ENCODE results near the gene DAB2IP.

The DAB2IP gene

DNA sequence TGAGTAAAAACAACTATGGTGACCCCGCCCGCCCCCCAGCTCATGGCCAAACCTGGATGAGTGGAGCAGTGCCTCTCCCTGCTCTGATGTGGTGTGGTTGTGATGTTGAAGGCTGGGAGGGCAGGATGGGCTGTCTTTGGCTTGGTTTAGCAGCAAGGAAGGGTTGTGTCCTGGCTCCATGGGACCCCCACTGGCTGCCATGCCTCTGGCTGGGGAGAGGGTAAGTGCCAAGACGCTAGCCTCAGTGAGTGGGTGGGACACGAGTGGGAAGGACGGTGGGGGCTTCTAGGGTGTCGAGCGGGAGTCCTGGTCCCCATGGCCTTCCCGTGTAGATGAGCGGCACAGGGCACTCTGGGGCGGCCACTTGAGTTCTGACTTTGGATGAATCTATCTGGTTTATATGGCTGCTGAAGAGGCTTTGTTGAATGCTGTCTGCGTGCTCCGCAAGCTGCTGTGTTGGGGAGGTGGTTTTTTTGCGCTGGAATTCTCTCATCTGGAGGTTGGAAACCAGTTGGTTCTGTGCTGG lies 50.4 kb downstream of the DAB2IP start:
- TF ChIP-seq, protein P1, sequence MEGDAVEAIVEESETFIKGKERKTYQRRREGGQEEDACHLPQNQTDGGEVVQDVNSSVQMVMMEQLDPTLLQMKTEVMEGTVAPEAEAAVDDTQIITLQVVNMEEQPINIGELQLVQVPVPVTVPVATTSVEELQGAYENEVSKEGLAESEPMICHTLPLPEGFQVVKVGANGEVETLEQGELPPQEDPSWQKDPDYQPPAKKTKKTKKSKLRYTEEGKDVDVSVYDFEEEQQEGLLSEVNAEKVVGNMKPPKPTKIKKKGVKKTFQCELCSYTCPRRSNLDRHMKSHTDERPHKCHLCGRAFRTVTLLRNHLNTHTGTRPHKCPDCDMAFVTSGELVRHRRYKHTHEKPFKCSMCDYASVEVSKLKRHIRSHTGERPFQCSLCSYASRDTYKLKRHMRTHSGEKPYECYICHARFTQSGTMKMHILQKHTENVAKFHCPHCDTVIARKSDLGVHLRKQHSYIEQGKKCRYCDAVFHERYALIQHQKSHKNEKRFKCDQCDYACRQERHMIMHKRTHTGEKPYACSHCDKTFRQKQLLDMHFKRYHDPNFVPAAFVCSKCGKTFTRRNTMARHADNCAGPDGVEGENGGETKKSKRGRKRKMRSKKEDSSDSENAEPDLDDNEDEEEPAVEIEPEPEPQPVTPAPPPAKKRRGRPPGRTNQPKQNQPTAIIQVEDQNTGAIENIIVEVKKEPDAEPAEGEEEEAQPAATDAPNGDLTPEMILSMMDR (IDR thresholded peaks at IDR 0.05; ENCODE audit: borderline replicate concordance, control extremely low read depth, extremely low read depth, insufficient read depth, missing control alignments): no peak
- in situ Hi-C loops (cut with MboI; ENCODE audit: low sequenced_read_pairs, unreplicated experiment): no loop called here
- no peak for DNase-seq (ENCODE audit: low spot score)

DNA sequence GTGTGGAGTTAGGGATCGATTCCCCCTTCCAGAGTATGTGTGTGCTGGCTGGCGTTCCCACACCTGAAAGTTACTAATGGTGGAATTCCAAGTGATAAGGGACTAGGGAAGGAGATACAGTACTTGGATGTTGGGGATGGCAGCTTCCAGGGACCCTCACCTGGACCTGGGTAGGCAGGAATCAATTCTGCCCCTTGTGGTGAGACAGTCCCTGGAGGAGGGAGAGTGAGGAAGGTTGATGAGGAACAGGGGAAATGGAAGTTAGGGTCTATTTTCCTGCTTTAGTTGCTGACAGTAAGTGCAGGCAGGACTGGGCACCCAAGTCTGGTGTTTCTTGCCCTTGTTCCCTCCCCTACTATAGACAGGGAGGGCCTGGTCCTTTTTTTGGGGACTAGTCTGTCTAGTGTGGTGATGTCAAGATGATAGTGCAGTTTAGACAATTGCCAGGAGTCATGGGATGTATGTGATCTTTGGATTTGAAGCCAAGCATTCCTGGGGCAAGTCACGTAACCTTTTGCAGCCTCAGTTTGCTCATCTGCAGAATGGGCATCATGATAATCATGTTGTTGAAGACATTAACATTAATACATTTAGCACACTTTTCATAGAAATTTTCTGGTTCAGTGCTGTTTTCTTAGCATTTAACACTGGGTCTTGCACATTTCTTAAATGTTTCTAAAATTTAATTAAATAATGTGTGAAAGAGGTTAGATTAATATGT lies 51.7 kb downstream of the DAB2IP start:
- TF ChIP-seq, protein P1 (IDR thresholded peaks at IDR 0.05; ENCODE audit: borderline replicate concordance, control extremely low read depth, extremely low read depth, insufficient read depth, missing control alignments): no peak
- no peak for DNase-seq (ENCODE audit: low spot score)
- in situ Hi-C loops (cut with MboI; ENCODE audit: low sequenced_read_pairs, unreplicated experiment): no loop called here

DNA sequence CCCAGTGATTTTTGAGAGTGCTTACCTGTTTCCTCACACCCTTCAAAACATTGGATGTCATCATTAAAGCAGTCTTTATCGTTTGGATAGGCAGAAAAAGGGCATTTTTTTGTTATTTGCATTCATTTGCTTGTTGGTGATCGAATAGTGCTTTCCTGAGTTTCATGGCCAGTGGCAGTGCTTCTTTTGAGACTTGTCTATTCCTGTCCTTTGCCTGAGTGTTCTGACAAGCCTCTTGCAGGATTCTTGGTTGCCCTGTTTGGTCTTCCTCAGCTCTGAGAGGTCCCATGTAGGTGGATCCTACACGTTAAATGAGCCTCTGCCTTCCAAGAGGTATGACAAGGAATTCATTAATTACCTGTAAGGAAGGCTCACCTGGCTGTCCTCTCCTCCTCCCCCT lies 52.8 kb downstream of the DAB2IP start:
- in situ Hi-C loops (cut with MboI; ENCODE audit: low sequenced_read_pairs, unreplicated experiment): no loop called here
- TF ChIP-seq, protein P1 (IDR thresholded peaks at IDR 0.05; ENCODE audit: borderline replicate concordance, control extremely low read depth, extremely low read depth, insufficient read depth, missing control alignments): no peak
- DNase-seq (ENCODE audit: low spot score): no peak

DNA sequence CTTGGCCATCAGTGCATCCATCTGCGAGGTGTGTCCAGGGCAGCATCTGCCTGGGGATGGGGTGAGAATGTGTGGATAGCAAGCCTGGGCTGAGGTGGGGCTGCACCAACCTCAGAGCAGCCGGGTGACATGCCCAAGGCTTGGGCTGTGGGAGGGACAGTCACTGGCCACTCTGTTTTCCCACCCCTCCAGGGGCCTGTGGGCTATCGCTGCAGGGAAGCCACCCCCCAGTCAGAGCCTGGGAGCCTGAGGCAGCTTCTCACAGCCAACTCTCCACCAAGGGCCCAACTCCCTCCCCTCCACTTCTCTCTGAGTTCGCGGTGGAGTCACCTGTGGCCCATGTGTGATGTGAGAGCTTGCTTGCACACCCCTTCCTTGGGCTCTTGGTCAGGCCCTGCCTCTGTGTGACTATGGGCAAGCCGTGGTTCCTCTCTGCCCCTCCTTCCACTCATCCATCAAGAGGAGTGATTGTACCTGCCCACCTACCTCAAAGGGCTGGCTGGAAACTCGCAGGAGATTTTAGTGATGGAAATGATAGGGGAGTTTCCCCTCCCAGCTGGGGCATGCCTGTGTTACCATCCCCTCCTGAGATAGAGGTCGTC lies 54.8 kb downstream of the DAB2IP start:
- in situ Hi-C loops (cut with MboI; ENCODE audit: low sequenced_read_pairs, unreplicated experiment): no loop called here
- no peak for DNase-seq (ENCODE audit: low spot score)
- TF ChIP-seq, protein P1 (IDR thresholded peaks at IDR 0.05; ENCODE audit: borderline replicate concordance, control extremely low read depth, extremely low read depth, insufficient read depth, missing control alignments): no peak

DNA sequence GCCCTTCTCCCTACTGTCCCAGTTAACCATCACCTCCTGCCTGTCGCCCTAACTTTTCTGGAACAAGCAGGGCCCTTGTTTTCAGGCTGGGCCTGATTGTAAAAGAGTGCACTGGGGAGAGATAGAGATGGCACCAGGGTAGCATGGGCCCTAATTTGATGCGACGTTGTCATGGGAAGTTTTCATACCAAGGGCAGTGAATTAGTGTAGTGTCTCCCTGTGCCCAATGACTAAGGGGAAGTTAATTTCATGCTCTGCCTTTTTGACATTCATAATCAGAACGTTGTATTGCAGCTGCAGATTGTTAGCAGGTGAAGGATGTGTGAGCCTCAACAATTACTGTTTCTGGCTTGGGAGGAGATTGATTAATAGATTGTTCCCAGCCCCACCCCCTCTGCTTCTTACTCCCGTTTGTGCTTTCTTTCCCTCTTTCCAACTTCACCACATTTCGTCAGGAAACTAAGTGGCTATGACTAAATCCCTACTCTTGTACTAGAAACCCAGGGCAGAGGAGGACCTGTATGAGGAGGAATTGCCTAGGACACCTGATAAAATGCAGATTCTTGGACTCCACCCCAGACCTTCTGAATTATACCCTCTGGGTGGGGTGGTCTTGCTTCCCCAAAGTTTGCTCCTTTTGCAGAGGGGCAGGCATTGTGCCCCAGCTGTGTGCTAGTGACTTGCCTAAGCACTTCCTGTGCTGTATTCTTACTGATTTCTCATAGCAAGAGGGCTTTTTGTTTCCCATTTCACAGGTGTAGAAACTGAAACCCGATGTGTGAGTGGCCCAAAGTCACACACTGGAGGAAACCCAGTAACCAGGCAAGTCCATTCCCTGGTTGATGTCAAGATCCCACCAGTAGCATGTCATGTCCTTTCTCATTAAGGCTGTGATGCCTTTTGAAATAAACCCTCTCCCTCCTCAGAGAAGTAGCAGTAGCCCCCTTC lies 56.3 kb downstream of the DAB2IP start:
- TF ChIP-seq, protein P1 (IDR thresholded peaks at IDR 0.05; ENCODE audit: borderline replicate concordance, control extremely low read depth, extremely low read depth, insufficient read depth, missing control alignments): no peak
- peak; percentile 72 for DNase-seq (ENCODE audit: low spot score)
- in situ Hi-C loops (cut with MboI; ENCODE audit: low sequenced_read_pairs, unreplicated experiment): no loop called here

Data from GM13976 (cell line).